IMR-90 (cell line): Measurements from ENCODE around the gene KRT83. TPM values are rescaled to one million over a fixed set of nuclear protein-coding genes. Genes with fewer than 3 reads are reported as not detected.

Experiments used
- ATAC-seq: fragments of 200-7000 bp; cut with Tn5 transposase; 2 replicates; pipeline ENCODE4 v1.9.1; 2020; ENCODE audit warnings: low read depth, mild to moderate bottlenecking, moderate library complexity
- BruUV-seq: library from RNA; stranded (reverse); fragments of 400-500 nt; replicated peaks from 2 replicates; lab custom pipeline; 2021; lab: Mats Ljungman, UMichigan
- CTCF ChIA-PET: fragments of 300-600 bp; formaldehyde crosslinking; extraction: SDS; loops from one replicate; lab custom pipeline; 2021; ENCODE audit warnings: antibody characterized with exemption; lab: Yijun Ruan, JAX
- POLR2A ChIA-PET: fragments of 300-600 bp; sonication (Branson Sonifier 250); formaldehyde crosslinking; loops from one replicate; lab custom pipeline; 2022; ENCODE audit warnings: antibody characterized with exemption; ENCODE audit not compliant: unreplicated experiment; lab: Charles Lee
- DNase-seq: peaks from one replicate; pipeline ENCODE4 v3.0.0; 2013
- H2AFZ ChIP-seq: replicated peaks from 2 replicates; pipeline ENCODE3; 2013; ENCODE audit warnings: low read length, mild to moderate bottlenecking; ENCODE audit not compliant: poor library complexity
- H2AK5ac ChIP-seq: 2 replicates; pipeline ENCODE4 v1.6.1; 2013; ENCODE audit warnings: low read depth, low read length, inconsistent platforms
- H2AK9ac ChIP-seq: replicated peaks from 2 replicates; pipeline ENCODE3; 2013; ENCODE audit warnings: mild to moderate bottlenecking, low read depth, low read length, moderate library complexity; ENCODE audit not compliant: poor library complexity
- H2BK120ac ChIP-seq: 2 replicates; pipeline ENCODE4 v1.6.1; 2013; ENCODE audit warnings: low read depth, low read length, inconsistent platforms
- H2BK15ac ChIP-seq: 3 replicates; pipeline ENCODE4 v1.6.1; 2013; ENCODE audit warnings: low read depth, low read length, inconsistent platforms
- H2BK20ac ChIP-seq: 2 replicates; pipeline ENCODE4 v1.6.1; 2013; ENCODE audit warnings: low read depth, mild to moderate bottlenecking, inconsistent platforms, low read length, moderate library complexity
- H2BK5ac ChIP-seq: 2 replicates; pipeline ENCODE4 v1.6.1; 2013; ENCODE audit warnings: mild to moderate bottlenecking, low read depth, low read length, inconsistent platforms; ENCODE audit not compliant: poor library complexity, severe bottlenecking
- H3K14ac ChIP-seq: replicated peaks from 2 replicates; pipeline ENCODE4 v1.6.1; 2013; ENCODE audit warnings: low read depth, low read length, inconsistent platforms
- H3K18ac ChIP-seq: 2 replicates; pipeline ENCODE4 v1.6.1; 2013; ENCODE audit warnings: low read depth, low read length, control low read depth
- H3K23ac ChIP-seq: 2 replicates; pipeline ENCODE4 v1.6.1; 2013; ENCODE audit warnings: low read depth, low read length, inconsistent platforms
- H3K27ac ChIP-seq: 2 replicates; pipeline ENCODE4 v1.5.1; 2013; ENCODE audit warnings: mild to moderate bottlenecking, control low read depth, low read length; ENCODE audit not compliant: insufficient read depth
- H3K27me3 ChIP-seq: 2 replicates; pipeline ENCODE4 v1.6.1; 2013; ENCODE audit warnings: low read length; ENCODE audit not compliant: control insufficient read depth, insufficient read depth
- H3K36me3 ChIP-seq: 2 replicates; pipeline ENCODE4 v1.6.1; 2013; ENCODE audit warnings: low read length, mixed read lengths; ENCODE audit not compliant: control insufficient read depth, insufficient read depth
- H3K4ac ChIP-seq: 2 replicates; pipeline ENCODE4 v1.6.1; 2013; ENCODE audit warnings: low read depth, low read length, inconsistent platforms
- H3K4me1 ChIP-seq: 2 replicates; pipeline ENCODE4 v1.6.1; 2013; ENCODE audit warnings: low read length, mixed read lengths; ENCODE audit not compliant: control insufficient read depth, insufficient read depth
- H3K4me2 ChIP-seq: 2 replicates; pipeline ENCODE4 v1.6.1; 2013; ENCODE audit warnings: low read depth, mild to moderate bottlenecking, control low read depth, low read length, moderate library complexity
- H3K4me3 ChIP-seq: 2 replicates; pipeline ENCODE4 v1.5.1; 2013; ENCODE audit warnings: low read depth, mild to moderate bottlenecking, control low read depth, low read length, moderate library complexity; ENCODE audit not compliant: insufficient read depth
- H3K56ac ChIP-seq: 2 replicates; pipeline ENCODE4 v1.6.1; 2013; ENCODE audit warnings: low read length, inconsistent platforms; ENCODE audit not compliant: insufficient read depth; ENCODE audit errors: extremely low read depth
- H3K79me1 ChIP-seq, 2 experiments: 2 replicates each; pipeline ENCODE4 v1.6.1; 2013; ENCODE audit warnings: low read length in 2 of 2, inconsistent platforms in 1 of 2, low read depth in 1 of 2
- H3K9ac ChIP-seq: 2 replicates; pipeline ENCODE4 v1.6.1; 2013; ENCODE audit warnings: low read depth, low read length, control low read depth
- H3K9me1 ChIP-seq: 2 replicates; pipeline ENCODE4 v1.6.1; 2013; ENCODE audit warnings: low read length, inconsistent platforms; ENCODE audit not compliant: insufficient read depth
- H3K9me3 ChIP-seq: 2 replicates; pipeline ENCODE4 v1.6.1; 2013; ENCODE audit warnings: low read length; ENCODE audit not compliant: control insufficient read depth, insufficient read depth
- H4K20me1 ChIP-seq: 2 replicates; pipeline ENCODE4 v1.6.1; 2013; ENCODE audit warnings: low read length, inconsistent platforms; ENCODE audit not compliant: insufficient read depth
- H4K5ac ChIP-seq: 2 replicates; pipeline ENCODE4 v1.6.1; 2013; ENCODE audit warnings: mild to moderate bottlenecking, low read depth, low read length, control low read depth
- H4K8ac ChIP-seq, 2 experiments: 2 replicates each; pipeline ENCODE4 v1.6.1; 2013; ENCODE audit warnings: low read depth in 2 of 2, low read length in 2 of 2, control low read depth in 1 of 2, inconsistent platforms in 1 of 2
- H4K91ac ChIP-seq: 2 replicates; pipeline ENCODE4 v1.6.1; 2013; ENCODE audit warnings: low read depth, low read length, inconsistent platforms; ENCODE audit not compliant: insufficient read depth
- CEBPB ChIP-seq: IDR thresholded peaks from 2 replicates; pipeline ENCODE4 v1.6.1; 2012; ENCODE audit warnings: low read depth, low read length, improper control_type of control experiment
- MXI1 ChIP-seq: IDR thresholded peaks from 2 replicates; pipeline ENCODE4 v1.6.1; 2012; ENCODE audit warnings: low read depth, mild to moderate bottlenecking, low read length, moderate library complexity, borderline replicate concordance
- NFE2L2 ChIP-seq: fragments of 150-350 bp; IDR thresholded peaks from 2 replicates; pipeline ENCODE4 v1.6.1; 2016; ENCODE audit warnings: low read depth, mild to moderate bottlenecking, low read length
- RCOR1 ChIP-seq: IDR thresholded peaks from 2 replicates; pipeline ENCODE4 v1.6.1; 2012; ENCODE audit warnings: mild to moderate bottlenecking, low read length, improper control_type of control experiment; ENCODE audit not compliant: insufficient replicate concordance
- WGBS, 2 experiments: methylation state at CpG; one replicate each; pipeline versions ENCODE4 v1.1.5 to v1.1.7; 2013; ENCODE audit warnings: missing lambda C conversion rate in 2 of 2; ENCODE audit not compliant: insufficient read length in 1 of 2; ENCODE audit errors: extremely low coverage in 2 of 2; 5-methylcytosine and 5-hydroxymethylcytosine counted together
- dilution Hi-C: fragments of 300-500 bp; cut with HindIII; formaldehyde crosslinking; loops from one replicate; pipeline ENCODE4 v1.14.3; 2018; ENCODE audit warnings: low sequenced_read_pairs; ENCODE audit not compliant: unreplicated experiment
- in situ Hi-C: fragments of 300-500 bp; cut with MboI; formaldehyde crosslinking; loops from 3 replicates; pipeline ENCODE4 v1.14.3; 2019; ENCODE audit warnings: low sequenced_read_pairs, inconsistent platforms, mixed read lengths
- intact Hi-C: fragments of 100-400 bp; cut with micrococcal nuclease; formaldehyde crosslinking; loops from 2 replicates; pipeline ENCODE4 v1.10.0; 2022
- polyA plus RNA-seq, 3 experiments: library from polyadenylated mRNA; depleted of rRNA; stranded (reverse); fragments of >200 nt; gene quantifications; 2 replicates each; pipeline ENCODE4 v1.2.3, GENCODE V29; 2012; ENCODE audit warnings: low replicate concordance in 1 of 3
- total RNA-seq: library from RNA; depleted of rRNA; stranded (reverse); fragments of >200 nt; gene quantifications from 2 replicates; pipeline ENCODE4 v1.2.3, GENCODE V29; 2012

KRT83 gene
- total and polyA plus RNA-seq, 2 of the 4 experiments (the other 2 are of a cell fraction), result not detected

- TF ChIP-seq MXI1 (no peak), RCOR1 (no peak), CEBPB (no peak), NFE2L2 (no peak)
- intact Hi-C loops, result no loop called here
- H3K4me2 ChIP-seq, result no peak overlapping the region
- in situ Hi-C loops, result no loop called here
- H4K8ac ChIP-seq, result no peak overlapping the region
- WGBS, 2 experiments, result 93% methylated on average over 8 of the region's 56 CpGs; no CpG with 5 or more reads in 1 of the 2 experiments
- H3K9me1 ChIP-seq, result no peaks in the 10 kb centered on the region
- no peak overlapping the region for H2BK15ac ChIP-seq
- H3K27ac ChIP-seq, result no peak overlapping the region
- no peak overlapping the region for H3K56ac ChIP-seq
- H4K91ac ChIP-seq, result no peak overlapping the region
- ChIA-PET POLR2A (no interaction called here), CTCF (no interaction called here)
- H4K20me1 ChIP-seq, result no peaks in the 10 kb centered on the region
- no peaks in the 10 kb centered on the region for H3K36me3 ChIP-seq
- no peak overlapping the region for H2BK5ac ChIP-seq
- no peak overlapping the region for H2AK9ac ChIP-seq
- H3K79me1 ChIP-seq, result no peaks in the 10 kb centered on the region
- BruUV-seq, result no TSS peak
- no peak overlapping the region for H3K4me3 ChIP-seq
- no peak overlapping the region for H2AK5ac ChIP-seq
- H3K9ac ChIP-seq, result no peak overlapping the region
- no peak overlapping the region for H2BK20ac ChIP-seq
- DNase-seq (no peak), ATAC-seq (no peak)
- no peaks in the 10 kb centered on the region for H3K9me3 ChIP-seq
- H2BK120ac ChIP-seq, result no peak overlapping the region
- H3K14ac ChIP-seq, result no peak overlapping the region
- H3K4ac ChIP-seq, result no peak overlapping the region
- H2AFZ ChIP-seq, result no peak overlapping the region
- H3K23ac ChIP-seq, result no peak overlapping the region
- H3K27me3 ChIP-seq, result peaks cover 50% of the 10 kb centered on the region
- dilution Hi-C loops, result no loop called here
- H3K4me1 ChIP-seq, result no peaks in the 10 kb centered on the region
- H3K18ac ChIP-seq, result no peak overlapping the region
- no peak overlapping the region for H4K5ac ChIP-seq
Observed at GRCh38 chr12:52356031-52356761, 35.0 kb upstream of the KRT83 start.
